Stimulated activated CD8-positive, alpha-beta memory T cell treated with anti-CD3 and anti-CD28 coated beads, Interleukin-4, amount 100 ng/mL, for 48 hours (primary cell): ENCODE measurements around the gene ADGRB3.

Source experiments
- DNase-seq: peaks from one replicate; pipeline ENCODE4 v3.0.0-alpha.2; 2020

Gene ADGRB3

GRCh38 chr6:68634726-68635411, at the start of gene ADGRB3:
Gene ADGRB3, plus strand, starts transcription at chr6:68635282. Its CDS starts 3,394 bp downstream, at chr6:68638676.
- peak; percentile 40 for DNase-seq

DNA sequence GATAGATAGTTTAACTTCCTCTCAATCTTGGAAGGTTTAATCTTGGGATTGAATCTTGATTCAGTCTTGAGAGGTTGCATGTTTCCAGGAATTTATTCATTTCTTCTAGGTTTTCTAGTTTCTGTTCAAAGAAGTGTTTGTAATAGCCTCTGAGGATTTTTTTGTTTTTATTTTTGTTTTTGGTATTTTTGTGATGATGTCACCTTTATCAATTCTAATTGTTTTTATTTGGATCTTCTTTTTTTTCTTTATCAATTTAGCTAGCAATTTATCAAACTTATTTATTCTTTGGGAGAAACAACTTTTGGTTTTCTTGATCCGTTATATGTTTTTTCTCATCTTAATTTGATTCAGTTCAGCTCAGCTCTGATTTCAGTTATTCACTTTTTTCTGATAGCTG, 41.5 kb upstream of the ADGRB3 start:
- no peak for DNase-seq

DNA sequence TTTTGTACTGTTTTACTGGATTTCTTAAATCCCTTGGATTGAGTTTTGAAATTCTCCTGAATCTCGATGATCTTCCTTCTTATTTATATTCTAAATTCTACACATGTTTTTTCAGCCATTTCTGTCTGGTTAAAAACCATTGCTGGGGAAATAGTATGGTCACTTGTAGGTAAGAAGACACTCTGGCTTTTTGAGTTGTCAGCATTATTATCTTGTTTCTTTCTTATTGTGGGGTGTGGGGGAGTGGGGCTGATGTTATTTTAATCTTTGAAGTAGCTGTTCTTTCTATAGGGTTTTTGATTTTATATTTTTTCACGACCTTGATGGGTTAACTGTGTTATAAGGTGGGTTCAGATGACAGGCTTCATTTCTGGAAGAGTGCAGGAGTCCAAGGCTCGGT, 37.4 kb upstream of the ADGRB3 start:
- no peak for DNase-seq

GRCh38 chr6:68615938-68616337, 19.1 kb upstream of the ADGRB3 start:
- DNase-seq, result no peak

DNA sequence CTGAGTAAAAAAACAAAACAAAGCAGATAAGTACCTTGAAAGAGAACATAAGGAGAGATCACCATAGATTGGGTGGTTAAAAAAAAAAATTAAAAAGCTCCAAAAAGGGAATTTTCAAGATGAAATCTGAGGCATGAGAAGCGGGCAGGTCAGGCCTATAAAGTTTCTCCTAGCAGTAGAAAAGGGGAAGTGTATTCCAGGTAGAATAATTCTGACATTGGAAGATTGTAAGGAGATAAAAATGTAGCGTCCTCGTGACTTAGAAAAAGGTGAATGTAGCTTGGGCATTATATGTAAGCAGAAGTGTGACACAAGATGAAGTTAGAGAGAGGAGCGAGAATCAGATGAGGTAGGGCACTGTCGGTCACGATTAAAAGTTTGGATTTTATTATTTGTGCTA, 9.1 kb upstream of the ADGRB3 start:
- no peak for DNase-seq

DNA sequence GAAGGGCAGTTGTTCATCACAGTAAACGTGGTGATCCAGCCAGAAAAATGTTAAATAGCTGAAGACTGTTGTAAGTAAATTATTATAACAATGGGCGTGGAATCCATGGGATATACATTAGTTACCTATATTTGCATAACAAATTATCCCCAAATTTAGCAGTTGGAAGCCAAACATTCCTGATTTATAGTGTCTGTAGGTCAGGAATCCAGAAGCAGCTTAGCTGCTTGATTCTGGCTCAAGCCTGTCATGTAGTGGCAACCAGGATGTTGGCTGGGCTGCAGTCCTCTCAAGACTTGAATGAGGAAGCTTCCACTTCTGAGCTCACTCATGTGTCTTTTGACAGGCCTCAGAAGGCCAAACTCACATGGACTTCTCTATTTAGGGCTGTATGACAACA, 6.9 kb upstream of the ADGRB3 start:
- DNase-seq, result no peak

DNA sequence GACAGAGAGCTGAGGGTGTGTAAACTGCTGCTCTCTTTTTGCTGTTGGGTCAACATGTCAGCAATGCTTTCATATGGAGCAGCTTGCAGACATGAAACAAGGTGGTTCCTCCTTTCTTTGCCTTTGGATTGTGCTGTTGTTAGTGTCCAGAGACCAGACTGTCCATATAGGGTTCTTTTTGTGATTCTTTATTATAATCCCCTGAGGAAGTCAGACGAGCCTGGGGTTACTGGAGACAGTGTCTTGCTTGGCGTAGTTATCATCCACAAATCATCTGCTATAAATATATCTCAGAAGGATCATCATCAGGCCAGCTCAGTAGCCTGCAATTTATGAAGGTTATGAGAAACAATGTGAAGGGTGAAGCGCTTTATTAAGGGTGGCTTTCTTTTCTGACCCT, 2.3 kb upstream of the ADGRB3 start:
- DNase-seq, result no peak

DNA sequence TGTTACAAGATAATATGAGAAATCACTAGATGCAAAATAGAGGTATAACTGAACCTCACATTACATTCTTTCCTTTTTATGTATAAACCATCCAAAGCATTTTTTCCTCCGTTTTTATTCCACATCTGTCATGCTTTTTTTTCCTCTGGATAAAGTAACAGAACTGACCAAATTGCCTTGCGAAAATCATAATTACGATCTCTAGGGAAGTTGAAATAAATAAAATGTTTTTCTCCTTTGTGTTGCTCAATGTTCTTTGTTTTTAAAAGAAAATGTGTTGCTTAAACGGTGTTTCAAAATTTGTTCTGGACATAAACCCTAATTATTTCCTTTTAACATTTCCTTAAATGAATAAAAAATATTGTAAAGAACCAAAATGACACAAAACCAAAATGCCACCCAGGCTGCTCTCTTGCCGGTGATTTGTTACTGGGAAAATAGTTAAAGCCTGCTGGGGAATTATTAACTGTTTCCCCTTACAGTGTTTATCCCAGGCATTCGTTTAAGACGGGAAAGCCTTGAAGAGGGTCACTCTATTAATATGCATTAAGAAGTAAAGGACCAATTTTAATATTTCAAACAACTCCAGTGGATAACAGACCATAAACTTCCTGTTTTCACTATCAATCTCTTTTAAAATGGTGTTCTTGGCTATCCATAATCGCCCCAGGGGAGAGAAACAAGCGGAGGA, 1.7 kb upstream of the ADGRB3 start:
- no peak for DNase-seq

DNA sequence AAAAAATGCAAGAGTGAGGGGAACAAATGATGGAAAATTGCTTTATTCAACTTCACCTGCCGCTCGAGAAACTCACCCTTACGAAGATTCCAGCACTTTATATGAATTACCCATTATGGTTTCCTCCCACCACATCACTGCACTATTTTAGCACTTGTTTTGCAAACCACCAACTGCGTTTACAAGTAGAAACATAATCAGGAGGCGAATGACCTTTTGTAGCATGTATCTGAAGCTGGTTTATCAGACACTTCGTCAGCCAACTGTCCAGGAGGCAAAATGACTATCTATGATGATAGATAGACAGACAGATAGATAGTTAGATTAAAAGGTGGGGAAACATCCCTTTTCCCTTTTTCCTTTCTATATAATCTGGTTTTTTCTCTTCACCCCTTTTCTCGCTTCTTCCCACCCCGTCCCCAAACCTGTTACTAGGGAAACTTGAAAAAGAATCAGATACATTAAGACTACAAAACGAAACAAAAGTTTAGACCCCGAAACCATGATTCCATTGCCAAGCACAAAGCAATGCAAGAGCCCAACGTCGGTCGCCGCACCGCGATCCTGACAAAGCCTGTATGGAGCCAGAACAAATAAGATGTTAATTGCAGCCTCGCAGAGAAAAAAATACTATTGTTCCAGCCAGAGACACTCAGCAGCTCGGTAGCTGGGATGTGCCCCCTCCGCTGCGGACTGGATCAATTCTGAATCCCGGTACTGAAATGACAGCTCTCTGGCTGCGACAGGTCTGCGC, 933 bp upstream of the ADGRB3 start:
- no peak for DNase-seq

DNA sequence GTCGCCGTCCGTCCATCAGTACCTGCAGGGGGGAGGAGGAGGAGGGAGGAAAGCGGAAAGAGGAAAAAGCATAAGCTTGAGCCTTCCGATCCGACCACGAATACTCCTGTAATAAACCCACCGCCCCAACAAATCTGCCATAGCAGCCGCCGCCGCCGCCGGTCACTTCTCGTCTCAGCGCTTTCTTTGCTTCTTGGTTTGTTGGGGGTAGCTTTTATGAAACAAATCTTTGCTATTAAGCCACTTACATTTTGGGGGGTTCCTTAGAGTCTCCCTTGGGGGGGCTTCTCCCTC, 277 bp downstream of the ADGRB3 start:
- no peak for DNase-seq

- DNase-seq, result no peak
Observed at GRCh38 chr6:68635706-68636513, 828 bp downstream of the ADGRB3 start.

GRCh38 chr6:68636666-68637065, 1.6 kb downstream of the ADGRB3 start:
- no peak for DNase-seq

- DNase-seq, result no peak
Observed at GRCh38 chr6:68637071-68637470, 2.0 kb downstream of the ADGRB3 start.

DNA sequence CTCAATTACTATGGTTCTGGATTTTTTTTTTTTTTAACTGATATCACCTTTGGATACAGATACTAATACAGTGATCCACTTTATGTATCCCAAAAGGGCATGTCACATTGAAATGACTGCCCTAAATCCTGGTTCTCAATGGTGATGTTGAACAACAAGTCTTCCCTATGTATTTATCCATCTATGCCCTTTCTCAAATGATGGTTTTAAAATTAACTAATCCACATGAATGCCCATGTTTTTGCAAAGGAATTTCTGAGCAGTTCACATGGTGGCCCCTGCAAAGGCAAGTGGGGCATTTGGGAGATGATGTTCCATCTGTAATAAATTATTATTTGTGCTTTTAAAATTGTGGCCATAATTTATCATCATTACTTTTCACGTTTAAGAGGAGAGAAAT, 2.7 kb downstream of the ADGRB3 start:
- no peak for DNase-seq

DNA sequence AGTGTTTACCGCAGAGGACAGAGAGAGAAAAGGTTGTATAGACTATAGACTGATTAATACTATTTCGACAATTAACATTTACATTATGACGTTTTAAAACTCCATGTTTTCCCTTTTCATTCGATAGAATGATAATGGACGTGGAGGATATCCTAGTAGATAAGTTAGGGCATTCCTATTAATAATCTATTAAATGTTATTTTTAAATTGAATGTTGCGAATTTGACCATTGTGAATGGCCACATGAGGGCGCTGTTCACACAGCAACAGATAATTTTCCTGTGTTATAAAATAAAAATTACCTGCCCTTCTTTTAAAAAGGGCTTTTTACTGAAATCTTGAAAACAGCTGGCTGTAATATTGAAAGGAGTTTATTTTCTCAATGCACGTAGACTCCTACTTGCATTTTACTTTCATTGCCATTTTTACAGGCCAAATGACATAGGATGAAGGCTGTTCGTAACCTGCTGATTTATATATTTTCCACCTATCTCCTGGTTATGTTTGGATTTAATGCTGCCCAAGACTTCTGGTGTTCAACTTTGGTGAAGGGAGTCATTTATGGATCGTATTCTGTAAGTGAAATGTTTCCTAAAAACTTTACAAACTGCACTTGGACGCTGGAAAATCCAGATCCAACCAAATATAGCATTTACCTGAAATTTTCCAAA, 3.3 kb downstream of the ADGRB3 start:
- DNase-seq, result peak; percentile 39

GRCh38 chr6:68639211-68639610, 4.1 kb downstream of the ADGRB3 start:
- DNase-seq, result no peak

- no peak for DNase-seq
Observed at GRCh38 chr6:68639826-68640490, 4.9 kb downstream of the ADGRB3 start.

- DNase-seq, result no peak
Observed at GRCh38 chr6:68640491-68640835, 5.4 kb downstream of the ADGRB3 start.

DNA sequence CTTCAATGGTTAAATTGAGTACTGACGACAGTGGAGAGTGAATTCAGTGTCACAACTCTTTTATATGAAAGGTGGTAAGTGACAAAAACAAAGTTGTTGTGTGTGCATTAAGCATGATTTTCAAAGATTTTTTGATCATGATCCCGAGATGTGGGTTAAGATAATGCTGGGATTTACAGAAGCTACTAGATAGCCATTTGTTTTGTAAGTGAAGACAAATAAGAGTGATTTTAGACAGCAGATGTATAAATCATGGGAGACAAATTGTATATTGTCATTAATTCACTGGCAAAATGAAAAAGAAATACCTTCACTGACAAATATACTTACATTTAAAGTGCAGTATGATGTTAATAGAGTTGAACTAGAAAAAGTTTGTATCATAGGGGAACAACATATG, 6.1 kb downstream of the ADGRB3 start:
- no peak for DNase-seq

GRCh38 chr6:68642081-68642480, 7.0 kb downstream of the ADGRB3 start:
- no peak for DNase-seq

- DNase-seq, result no peak
Observed at GRCh38 chr6:68642977-68643376, 7.9 kb downstream of the ADGRB3 start.

GRCh38 chr6:68649669-68650068, 14.6 kb downstream of the ADGRB3 start:
- no peak for DNase-seq
